ENCODE results near the gene PHF13.
"Not testable (repeated sequence)": the region's sequence is repeated elsewhere in the genome, so short reads cannot be mapped to it uniquely, and the experiment has no call there.

The PHF13 gene

DNA sequence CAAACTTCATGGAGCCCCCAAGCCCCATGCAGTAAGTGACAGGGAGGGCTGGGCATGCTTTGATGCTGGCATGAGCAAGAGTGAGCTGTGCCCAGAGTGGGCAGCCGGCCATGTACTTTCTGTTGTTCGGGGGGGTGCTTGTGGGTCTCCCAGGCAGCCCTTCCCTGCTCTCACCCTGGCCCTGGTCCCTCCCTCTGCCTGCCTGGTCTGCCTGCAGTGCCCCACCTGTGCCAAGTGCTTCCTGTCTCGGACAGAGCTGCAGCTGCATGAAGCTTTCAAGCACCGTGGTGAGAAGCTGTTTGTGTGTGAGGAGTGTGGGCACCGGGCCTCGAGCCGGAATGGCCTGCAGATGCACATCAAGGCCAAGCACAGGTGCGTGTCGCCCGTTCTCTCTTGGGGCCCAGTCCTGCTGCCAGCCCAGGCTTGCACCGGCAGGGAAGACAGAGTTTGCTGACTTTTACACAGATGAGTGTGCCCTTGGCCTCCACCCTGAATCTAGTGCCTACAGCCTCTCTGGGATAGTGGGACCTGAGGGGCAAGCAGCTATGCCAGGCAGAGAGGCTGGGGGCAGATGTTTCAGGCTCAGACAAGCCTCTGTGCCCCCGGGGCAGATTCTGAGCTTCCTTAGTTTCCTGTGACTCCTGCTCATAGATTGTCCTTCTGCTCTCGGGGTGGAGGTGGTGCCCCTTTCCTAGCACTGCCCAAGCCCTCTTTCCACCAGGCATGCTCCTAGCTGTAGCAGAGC is 26.1 kb upstream of the PHF13 start:
- peak; percentile 68 for DNase-seq (ENCODE audit: low spot score)

- DNase-seq (ENCODE audit: low spot score), result no peak
Measured at GRCh38 chr1:6588128-6588892, 25.2 kb upstream of the PHF13 start.

DNA sequence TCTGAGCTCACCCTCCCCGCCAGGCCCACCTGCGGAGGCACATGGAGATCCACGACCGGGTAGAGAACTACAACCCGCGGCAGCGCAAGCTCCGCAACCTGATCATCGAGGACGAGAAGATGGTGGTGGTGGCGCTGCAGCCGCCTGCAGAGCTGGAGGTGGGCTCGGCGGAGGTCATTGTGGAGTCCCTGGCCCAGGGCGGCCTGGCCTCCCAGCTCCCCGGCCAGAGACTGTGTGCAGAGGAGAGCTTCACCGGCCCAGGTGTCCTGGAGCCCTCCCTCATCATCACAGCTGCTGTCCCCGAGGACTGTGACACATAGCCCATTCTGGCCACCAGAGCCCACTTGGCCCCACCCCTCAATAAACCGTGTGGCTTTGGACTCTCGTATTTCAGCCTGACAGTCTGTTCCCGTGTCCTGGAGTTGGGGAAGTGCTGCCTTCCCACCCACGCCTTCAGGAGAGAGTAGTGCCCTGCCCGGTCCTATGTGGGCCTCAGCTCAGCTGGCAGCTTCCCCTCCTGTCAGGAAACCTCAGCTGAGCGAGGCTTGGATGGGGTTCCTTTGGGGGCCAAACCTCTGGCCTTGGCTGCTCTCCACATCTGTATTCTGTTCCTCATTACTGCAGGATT is 24.5 kb upstream of the PHF13 start:
- DNase-seq (ENCODE audit: low spot score), result no peak

DNA sequence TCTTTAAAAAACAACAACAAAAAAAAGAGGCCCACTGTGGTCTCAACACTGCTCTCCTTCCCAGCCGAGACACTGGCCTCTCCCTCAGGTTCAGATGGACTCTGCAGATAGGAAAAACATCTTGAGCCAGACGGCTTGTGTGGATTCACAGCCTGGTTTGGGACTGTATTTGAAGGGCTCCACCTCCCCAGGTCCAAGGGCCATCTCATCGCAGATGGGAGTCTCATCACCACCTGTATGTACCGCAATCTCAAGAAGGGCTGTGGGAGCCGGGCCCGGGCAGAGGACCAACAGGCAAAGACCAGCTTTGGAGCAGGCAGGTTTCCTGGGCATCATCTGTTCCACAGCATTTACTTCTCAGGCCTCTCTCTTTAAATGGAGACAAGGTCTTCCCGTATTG is 23.5 kb upstream of the PHF13 start:
- no peak for DNase-seq (ENCODE audit: low spot score)

GRCh38 chr1:6591222-6591621 is 22.3 kb upstream of the PHF13 start:
- DNase-seq (ENCODE audit: low spot score), result no peak

- DNase-seq (ENCODE audit: low spot score), result no peak
Measured at GRCh38 chr1:6591644-6592043, 21.9 kb upstream of the PHF13 start.

DNA sequence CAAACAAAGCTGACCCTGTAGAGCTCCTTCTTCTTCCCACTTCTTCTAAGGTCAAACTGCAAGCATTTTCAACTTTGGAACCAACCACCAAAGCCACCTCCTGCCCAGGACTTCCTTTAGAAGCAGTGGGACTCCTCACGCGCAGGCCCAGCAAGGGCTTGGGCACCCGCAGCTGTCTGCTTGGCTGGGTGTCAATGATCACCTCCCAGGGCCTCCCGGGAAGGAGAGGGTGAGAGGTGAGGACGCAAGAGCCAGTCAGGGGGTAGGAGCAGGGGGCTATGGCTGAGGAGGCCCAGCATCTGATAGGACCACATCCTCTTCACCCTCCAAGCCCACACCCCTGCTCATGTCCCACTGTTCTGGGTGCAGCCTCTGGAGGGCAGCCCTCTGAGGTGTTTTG is 21.1 kb upstream of the PHF13 start:
- no peak for DNase-seq (ENCODE audit: low spot score)

- no peak for DNase-seq (ENCODE audit: low spot score)
Measured at GRCh38 chr1:6592865-6593593, 20.5 kb upstream of the PHF13 start.

GRCh38 chr1:6593810-6594209 is 19.7 kb upstream of the PHF13 start:
- DNase-seq (ENCODE audit: low spot score), result no peak

DNA sequence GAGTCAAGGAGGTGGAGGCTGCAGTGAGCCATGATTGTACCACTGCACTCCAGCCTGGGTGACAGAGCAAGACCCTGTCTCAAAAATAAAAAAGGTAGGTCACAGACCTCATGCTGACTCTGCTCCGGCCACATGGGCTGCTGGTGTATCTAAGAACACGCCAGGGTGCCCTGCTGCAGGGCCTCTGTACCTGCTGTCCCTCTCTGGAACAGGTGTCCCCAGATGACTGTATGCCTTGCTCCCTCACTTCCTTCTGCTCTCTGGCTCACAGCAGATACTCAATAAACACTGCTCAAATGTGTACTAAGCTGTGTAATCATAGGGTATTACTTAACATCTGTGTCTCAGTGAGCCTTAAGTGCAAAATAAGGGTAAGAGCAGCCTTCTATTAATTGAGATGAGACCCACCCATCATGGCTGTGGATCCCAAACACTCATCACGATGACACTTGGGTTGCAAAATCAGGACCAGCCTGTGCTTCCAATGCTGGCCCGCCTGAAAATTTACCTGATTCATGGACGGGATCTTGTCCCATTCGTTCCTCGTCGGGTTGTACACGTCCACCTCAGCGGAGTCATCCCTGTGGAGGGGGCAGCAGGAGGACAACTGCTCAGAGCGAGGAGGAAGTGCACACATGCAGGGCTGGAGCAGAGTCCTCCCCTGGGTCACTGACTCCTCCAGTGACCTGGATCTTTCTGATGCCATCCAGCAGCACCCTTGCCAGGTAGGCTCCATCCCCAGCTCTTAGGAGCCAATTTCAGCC is 18.4 kb upstream of the PHF13 start:
- no peak for DNase-seq (ENCODE audit: low spot score)

DNA sequence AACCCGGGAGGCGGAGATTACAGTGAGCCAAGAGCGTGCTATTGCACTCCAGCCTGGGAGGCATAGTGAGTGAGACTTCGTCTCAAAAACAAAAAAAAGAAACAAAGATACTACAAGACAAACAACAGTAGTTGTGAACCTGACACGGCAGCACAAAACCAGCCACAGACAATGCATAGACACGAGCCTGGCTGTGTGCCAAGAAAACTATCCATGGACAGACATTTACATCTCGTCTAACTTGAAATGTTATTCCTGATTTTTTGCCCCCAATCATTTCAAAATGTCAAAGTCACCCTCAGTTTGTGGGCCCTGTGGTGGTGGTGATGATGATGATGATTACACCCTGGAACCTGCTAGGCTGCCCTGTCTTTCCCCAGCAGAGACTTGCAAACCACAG is 17.2 kb upstream of the PHF13 start:
- no peak for DNase-seq (ENCODE audit: low spot score)

- DNase-seq (ENCODE audit: low spot score), result no peak
Measured at GRCh38 chr1:6596886-6597776, 16.4 kb upstream of the PHF13 start.

- no peak for DNase-seq (ENCODE audit: low spot score)
Measured at GRCh38 chr1:6597777-6598131, 15.8 kb upstream of the PHF13 start.

DNA sequence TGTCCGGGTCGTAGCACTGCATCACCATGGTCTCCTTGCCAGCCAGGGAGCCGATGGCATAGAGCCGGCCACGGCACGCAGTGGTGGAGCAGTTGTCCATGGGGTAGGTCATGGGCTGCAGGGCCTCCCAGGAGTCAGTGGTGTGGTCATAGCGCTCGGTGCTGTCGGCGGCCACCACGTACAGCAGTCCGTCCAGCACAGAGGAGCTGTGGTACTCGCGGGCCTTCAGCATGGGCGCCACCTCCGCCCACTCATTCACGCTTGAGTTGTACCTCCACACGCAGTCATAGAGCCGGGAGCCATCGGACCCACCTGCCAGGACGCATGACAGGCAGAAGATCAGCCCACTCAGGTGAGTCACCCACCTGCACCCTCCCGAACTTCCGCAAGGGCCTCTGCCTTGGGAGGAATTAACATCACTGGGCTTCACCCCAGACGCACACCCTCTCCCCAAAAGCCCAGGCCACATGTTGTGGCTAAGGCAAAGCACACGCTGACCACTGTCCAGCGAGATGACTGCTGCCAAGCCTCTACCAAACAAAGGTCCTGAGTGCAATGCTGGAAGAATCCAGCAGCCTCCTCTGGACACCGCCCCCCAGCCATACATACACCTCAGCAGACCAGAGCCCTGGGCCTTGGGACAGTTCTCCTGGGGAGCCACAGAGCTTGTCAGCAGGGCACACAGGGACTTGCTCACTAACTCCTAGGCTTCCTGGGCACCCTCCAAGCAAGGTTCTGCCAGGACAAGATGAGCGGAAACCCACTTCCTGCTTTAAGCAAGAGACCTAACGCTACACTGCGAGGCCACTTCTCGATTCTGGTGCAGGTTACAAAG is 14.2 kb upstream of the PHF13 start:
- DNase-seq (ENCODE audit: low spot score), result no peak

- DNase-seq (ENCODE audit: low spot score), result not testable (repeated sequence)
Measured at GRCh38 chr1:6599991-6600390, 13.5 kb upstream of the PHF13 start.

GRCh38 chr1:6600410-6601048 is 13.0 kb upstream of the PHF13 start:
- DNase-seq (ENCODE audit: low spot score), result no peak

DNA sequence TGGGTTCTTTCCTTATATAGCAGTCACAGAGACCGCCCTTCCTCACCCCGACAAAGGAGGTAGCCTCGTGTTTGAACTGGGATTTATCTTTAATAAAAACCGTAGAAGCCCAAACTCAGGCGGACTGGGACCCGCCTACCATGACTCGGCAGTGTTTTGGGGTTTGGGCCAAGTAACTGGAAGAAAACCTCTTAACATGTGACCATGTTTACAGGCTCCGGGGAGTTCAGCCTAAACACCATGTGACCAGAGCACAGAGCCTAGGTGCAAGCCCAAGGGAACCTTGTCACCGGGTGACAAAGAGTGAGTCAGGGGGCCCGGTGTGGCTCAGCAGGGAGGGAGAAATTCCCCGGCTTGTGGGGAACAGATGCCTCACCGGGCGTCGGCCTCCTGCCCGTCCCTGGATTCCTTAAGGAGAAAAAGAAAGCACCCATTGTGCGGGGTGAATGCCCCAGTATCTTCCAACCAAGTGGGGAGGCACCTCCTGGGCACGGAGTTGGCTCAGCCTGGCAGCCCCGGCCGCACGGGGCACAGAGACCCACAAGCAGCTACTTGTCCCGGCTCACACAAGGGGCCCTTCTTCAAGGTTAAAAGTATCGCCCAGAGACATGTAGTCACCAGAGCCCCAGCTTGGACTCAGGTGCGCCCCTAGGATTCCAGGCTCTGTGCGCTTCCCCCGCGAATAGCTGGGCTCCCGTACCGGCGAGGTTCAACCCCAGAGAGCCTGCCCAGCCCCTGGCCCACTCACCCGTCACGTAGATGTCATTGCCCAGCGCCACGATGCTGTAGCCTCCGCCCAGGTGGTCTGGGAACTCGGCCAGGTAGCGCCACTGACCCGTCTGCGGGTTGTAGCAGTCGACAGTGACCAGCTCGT is 12.2 kb upstream of the PHF13 start:
- DNase-seq (ENCODE audit: low spot score), result peak; percentile 78

DNA sequence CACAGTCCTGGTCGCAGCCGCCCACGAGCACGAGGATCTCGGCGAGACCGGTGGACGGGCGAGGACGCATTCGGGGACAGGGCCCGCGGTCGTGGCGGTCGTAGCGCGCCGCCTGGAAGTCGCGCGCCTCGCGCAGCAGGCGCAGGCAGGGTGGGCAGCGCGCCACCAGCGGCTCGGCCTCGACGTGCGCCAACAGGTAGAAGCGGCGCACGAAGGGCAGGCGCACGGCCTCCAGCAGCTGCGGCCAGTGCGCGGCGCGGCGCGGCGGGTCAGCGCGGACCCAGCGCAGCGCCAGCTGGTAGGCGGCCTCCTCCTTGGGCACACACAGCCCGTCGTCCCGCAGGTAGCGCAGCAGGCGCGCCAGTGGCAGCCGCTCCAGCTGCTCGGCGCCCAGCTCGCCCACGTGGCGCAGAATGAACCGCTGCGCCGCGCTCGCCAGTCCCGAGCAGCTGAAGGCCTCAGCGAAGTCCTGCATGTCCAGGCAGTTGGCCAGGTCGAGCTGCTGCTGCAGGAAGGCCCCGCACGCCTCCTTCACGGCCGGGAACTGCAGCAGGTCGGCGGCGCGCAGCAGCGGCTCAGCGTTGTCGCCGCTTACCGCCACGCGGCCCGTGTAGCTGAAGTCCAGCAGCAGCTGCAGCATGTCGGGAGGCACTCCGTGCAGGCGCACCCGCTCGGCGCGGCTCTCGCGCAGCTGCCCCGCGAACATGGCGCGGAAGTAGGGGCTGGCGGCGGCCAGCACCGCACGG is 11.4 kb upstream of the PHF13 start:
- DNase-seq (ENCODE audit: low spot score), result no peak

Measured in putamen (tissue), 1 donor.